SH-SY5Y (cell line): ENCODE results near the gene PPP4R3B.

Source experiments
- GATA2 ChIP-seq: IDR thresholded peaks from 2 replicates; pipeline ENCODE4 v1.6.1; 2011; ENCODE audit warnings: mild to moderate bottlenecking, low read depth, low read length
- GATA3 ChIP-seq: IDR thresholded peaks from 2 replicates; pipeline ENCODE4 v1.6.1; 2011; ENCODE audit warnings: low read depth, mild to moderate bottlenecking, low read length, moderate library complexity

- no peak for TF ChIP-seq GATA2
- no peak for TF ChIP-seq GATA3
These were observed 114.8 kb downstream of the PPP4R3B start for GRCh38 chr2:55502590-55503141.
